Retinal pigment epithelial cell (primary cell): ENCODE measurements around the gene MISFA.

Experiments used
- DNase-seq: peaks from one replicate; pipeline ENCODE4 v3.0.0-alpha.2; 2010; ENCODE audit warnings: low read depth
- H3K4me3 ChIP-seq: 2 replicates; pipeline ENCODE4 v1.5.1; 2011; ENCODE audit warnings: mild to moderate bottlenecking, low read length, control low read depth, moderate library complexity
- TF ChIP-seq, protein P1 (sequence below): conservative IDR thresholded peaks from 2 replicates; pipeline ENCODE4 v1.5.1; 2011; ENCODE audit warnings: low read depth, low read length, control low read depth, inconsistent platforms

The MISFA gene

DNA sequence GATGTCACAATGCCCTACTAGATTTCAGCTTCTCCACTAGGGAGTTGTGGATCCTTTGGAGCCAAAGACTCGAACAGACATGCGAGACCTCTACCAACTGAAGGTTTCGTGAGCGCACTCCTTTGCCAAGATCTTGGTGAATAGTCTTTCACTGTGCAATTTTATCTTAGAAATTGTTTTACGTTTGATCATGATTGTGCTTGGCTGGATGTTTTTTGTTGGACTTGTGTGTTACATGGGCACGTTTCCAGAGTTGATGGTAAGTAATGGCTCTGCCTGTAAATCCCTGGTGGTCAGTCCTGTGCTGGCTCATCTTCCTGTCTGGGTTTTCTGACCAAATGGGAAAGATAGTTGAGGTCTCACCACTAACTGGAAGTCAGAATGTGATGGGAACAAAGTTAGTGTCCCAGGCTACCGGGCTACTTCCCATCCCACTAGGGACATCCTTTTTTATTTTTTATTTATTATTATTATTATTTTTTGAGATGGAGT, at the start of gene MISFA:
Gene MISFA, plus strand, starts transcription at position 51 of the 492 bp plus-strand sequence. Its CDS starts 140 bp downstream, at position 191.
- no peak for DNase-seq
- TF ChIP-seq, protein P1, sequence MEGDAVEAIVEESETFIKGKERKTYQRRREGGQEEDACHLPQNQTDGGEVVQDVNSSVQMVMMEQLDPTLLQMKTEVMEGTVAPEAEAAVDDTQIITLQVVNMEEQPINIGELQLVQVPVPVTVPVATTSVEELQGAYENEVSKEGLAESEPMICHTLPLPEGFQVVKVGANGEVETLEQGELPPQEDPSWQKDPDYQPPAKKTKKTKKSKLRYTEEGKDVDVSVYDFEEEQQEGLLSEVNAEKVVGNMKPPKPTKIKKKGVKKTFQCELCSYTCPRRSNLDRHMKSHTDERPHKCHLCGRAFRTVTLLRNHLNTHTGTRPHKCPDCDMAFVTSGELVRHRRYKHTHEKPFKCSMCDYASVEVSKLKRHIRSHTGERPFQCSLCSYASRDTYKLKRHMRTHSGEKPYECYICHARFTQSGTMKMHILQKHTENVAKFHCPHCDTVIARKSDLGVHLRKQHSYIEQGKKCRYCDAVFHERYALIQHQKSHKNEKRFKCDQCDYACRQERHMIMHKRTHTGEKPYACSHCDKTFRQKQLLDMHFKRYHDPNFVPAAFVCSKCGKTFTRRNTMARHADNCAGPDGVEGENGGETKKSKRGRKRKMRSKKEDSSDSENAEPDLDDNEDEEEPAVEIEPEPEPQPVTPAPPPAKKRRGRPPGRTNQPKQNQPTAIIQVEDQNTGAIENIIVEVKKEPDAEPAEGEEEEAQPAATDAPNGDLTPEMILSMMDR: no peak

GRCh38 chr11:18563090-18563730, 36.4 kb upstream of the MISFA start:
- H3K4me3 ChIP-seq: no peak overlapping the region
- DNase-seq: no peak
- TF ChIP-seq, protein P1: no peak

More for the DNA sequence above, at the start of gene MISFA:
- no peak within 1 kb of the TSS for H3K4me3 ChIP-seq

- DNase-seq: no peak
- H3K4me3 ChIP-seq: no peak overlapping the region
- TF ChIP-seq, protein P1: no peak
These were observed 35.4 kb upstream of the MISFA start for GRCh38 chr11:18564149-18564548.

DNA sequence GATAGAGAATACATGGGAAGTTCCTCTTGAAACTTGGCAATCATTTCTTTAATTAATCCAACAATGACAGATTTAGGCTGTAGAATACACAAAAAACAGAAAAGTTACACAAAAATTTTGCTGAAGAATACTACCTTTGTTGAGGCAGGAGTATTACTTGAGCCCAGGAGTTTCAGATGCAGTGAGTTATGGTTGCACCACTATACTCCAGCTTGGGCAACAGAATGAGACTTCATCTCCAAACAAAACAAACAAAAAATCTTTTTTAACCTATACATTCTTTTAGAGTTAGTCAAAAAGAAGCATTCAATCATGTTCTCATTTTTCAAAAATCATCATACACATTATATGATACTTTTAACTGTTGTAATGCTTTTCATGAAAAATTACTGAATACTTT, 33.2 kb upstream of the MISFA start:
- H3K4me3 ChIP-seq: no peak overlapping the region
- TF ChIP-seq, protein P1: no peak
- DNase-seq: no peak

DNA sequence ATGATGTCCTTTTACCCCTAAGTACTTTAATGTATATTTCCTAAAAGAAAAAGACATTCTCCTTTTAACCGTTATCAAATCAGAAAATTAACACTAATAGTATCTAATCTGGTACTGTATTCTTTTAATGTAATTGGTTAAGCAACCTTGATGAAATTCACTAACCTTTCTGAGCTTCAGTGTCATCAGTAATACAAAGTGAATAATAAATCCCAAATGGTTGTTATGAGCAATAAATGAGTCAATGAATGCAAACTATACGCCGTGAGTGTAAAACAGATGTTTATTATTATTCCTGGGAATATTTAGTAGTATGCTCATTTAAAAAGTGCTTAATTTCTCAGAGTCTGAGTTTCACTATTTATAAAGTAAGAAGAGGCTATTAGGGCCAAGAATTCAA, 32.5 kb upstream of the MISFA start:
- TF ChIP-seq, protein P1: no peak
- DNase-seq: no peak
- no peak overlapping the region for H3K4me3 ChIP-seq

DNA sequence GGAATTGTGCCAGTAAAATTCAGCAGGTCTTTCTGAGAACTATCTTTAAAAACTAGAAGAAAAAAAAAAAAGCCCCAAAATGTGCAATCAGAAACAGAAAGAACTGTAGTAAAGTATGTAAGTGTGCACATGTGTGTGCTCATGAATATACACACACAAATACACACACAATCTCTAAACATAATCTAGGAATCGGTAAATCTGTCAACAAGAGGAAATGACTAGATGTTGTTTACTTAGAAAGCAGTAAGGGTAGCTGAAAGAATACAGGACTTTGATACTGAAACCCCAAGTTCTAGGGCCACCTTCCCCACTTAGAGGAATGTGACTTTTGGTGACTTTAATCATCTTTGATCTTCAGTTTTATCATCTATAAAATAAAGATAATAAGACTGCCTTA, 24.2 kb upstream of the MISFA start:
- no peak for DNase-seq
- TF ChIP-seq, protein P1: no peak
- no peak overlapping the region for H3K4me3 ChIP-seq

- DNase-seq: no peak
- H3K4me3 ChIP-seq: no peak overlapping the region
- TF ChIP-seq, protein P1: no peak
These were observed 20.5 kb upstream of the MISFA start for GRCh38 chr11:18578975-18579598.
